GM21723 (cell line): Measurements from ENCODE around the gene CACNB3.
A peak's percentile ranks its signal among the peaks of the same experiment; 100 is the strongest.

Experiments used
- ATAC-seq: cut with Tn5 transposase; IDR thresholded peaks from one replicate; pipeline ENCODE4 v1.9.1; 2021; ENCODE audit warnings: mild to moderate bottlenecking, moderate library complexity; ENCODE audit not compliant: unreplicated experiment

Gene CACNB3

DNA sequence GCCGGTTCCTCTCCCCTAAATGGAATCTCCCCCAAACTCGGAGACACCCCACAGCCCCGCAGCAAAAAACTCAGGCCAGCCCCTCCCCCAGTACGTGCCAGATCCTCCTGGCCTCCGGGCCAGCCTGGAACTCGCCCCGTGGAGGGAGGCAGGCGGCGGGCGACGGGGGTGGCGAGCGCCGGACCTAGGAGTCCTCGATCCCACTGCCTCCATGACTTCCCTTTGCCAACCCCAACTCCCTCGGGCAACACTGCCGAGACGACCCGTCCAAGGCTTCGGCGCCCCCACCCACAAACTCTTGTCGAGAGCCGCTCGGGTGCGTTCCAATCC, 29.8 kb upstream of the CACNB3 start:
- no peak for ATAC-seq

GRCh38 chr12:48788854-48789775, 29.2 kb upstream of the CACNB3 start, which contains the start of gene ADCY6:
Gene ADCY6 (minus strand): TSS chr12:48789089. CDS start chr12:48783434, 5,655 bp downstream.
- ATAC-seq = no peak

DNA sequence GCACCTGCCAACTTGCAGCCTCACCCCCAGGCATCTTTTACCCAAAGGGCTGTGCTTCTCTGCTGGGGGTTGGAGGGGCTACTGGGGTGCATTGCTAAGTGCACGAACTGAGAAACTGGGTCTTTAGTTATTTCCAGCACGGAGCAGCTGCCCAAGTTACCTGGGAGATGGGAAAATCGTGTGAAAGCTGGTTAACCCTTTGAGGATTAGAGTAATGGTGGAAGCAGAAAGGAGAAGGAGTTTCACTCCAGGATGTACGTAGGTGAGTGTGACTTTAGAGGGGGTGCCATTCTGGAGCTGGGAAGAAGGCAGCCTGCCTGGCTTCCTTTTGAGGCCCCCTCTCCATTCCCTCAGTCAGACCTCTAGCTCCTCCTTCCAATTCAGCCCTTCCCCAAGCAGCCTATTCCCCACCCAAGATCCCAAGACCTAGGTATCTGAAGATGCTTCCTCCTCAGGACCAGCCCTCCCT, 28.4 kb upstream of the CACNB3 start:
- no peak for ATAC-seq

DNA sequence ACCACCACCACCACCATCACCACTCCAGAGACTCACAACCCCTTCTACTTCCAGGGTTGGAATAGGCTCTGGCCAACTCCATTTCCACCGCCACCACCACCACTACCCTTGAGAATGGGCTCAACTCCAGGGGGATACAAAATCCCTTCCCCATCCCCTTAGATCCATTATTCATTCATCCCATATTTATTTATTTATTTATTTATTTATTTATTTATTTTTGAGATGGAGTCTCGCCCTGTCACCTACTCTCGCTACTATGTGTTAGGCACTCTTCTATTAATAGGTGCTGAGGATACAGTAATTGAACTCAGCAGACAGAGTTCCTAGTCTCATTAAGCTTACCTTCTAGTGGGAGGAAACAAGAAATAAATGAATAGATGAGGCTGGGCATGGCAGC, 24.6 kb upstream of the CACNB3 start:
- no peak for ATAC-seq

GRCh38 chr12:48794870-48795269, 23.4 kb upstream of the CACNB3 start:
- no peak for ATAC-seq

DNA sequence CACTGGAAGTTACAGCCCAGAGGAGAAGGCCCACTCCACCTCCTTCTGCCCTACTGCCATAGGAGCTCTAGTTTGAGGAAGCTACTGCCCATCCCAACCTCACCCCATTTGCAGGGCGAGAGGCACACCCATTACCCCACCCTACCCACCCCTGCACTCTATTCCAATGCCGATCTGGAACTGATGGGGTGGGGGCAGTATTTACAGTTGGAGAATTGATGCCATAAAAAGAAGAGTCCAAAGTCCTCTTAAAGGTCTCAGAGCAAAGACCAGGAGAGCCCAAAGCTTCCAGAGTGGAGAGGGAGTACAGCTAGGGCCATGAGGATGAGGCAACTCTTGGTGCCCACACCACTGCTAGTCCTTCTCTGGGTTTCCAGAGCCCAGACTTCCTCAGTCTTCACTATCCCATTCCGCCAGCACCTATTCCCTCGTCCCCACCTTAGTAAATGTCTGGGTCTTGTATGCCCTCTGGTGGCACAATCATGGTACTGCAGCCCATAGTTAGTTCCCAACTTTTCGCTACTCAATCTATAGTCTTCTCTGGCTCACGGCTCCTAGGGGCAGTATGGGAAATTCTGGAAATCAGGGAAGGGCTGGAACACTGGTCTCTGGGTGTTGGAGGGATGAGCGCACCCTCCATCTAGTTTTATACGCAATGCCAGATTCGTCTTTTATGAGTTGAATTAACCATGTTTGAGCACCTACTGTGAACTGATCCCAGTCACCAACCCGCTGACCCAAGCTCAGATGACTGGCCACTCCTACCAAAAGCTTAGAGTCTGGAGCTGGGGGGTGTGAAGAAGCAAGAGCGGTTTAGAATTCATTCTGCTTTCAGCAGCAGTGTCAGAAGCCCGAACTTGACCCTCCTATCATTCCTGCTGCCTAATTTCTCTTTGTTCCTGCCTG, 22.5 kb upstream of the CACNB3 start:
- ATAC-seq = peak; percentile 62

DNA sequence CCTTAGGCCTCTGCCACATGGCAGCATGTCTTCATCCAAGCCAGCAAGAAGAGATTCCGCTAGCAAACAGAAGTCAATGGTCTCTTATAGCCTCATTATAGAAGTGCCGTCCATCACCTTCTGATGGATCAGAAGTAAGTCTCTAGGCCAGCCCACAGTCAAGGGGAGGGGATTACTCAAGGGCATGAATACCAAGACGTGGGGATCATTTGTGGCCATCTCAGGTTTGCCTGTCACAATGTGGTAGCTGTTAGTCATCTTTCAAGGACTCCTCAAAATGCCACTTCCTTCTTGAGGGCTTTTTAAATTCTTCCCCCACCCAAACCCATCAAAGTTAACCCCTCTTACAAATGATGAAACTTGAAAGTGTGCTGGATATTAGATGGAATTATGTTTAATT, 21.3 kb upstream of the CACNB3 start:
- ATAC-seq = no peak

DNA sequence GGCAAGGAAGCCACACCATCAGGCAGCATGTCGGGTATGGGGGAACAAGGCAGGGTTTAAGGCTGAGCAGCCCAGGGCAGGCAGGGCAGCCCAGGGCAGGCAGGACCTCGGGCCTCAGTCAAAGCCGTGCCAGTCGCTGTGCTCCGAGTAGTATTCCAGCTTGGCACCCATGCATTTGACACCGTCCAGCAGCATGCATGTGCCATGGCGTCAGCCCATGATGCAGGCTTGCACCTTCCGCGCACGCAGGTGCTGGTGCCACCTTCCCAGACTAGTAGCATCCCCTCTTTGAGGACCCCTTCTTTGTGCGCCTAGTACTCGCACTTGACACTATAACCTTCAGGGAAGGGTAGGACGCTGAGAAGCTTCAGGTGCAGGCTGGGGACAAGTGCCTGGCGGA, 17.8 kb upstream of the CACNB3 start:
- no peak for ATAC-seq

GRCh38 chr12:48800971-48801370, 17.3 kb upstream of the CACNB3 start:
- no peak for ATAC-seq

GRCh38 chr12:48803675-48804074, 14.6 kb upstream of the CACNB3 start:
- no peak for ATAC-seq

GRCh38 chr12:48807981-48808380, 10.3 kb upstream of the CACNB3 start:
- ATAC-seq = no peak

GRCh38 chr12:48810903-48811431, 7.3 kb upstream of the CACNB3 start:
- ATAC-seq = no peak

- no peak for ATAC-seq
These were observed 6.7 kb upstream of the CACNB3 start for GRCh38 chr12:48811437-48812090.

DNA sequence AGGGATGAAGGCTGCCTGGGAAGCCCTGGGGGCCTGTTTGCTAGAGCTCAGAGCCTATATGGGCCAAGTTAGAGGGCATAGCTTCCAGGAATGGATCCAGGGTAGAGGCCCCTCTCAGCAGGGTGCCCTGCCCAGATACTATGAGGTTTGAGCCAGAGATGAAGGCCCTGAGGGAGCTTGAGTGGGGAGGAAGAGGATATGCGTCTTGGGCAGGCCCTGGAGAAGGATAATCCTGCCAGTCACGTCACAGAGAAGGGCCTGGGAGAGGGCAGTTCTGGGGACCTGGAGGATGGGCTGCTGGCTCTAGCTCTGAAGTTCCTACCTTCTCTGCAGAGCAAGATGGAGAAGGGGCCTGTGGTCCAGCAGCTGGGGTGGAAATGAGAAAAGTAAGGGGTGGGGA, 5.9 kb upstream of the CACNB3 start:
- no peak for ATAC-seq

DNA sequence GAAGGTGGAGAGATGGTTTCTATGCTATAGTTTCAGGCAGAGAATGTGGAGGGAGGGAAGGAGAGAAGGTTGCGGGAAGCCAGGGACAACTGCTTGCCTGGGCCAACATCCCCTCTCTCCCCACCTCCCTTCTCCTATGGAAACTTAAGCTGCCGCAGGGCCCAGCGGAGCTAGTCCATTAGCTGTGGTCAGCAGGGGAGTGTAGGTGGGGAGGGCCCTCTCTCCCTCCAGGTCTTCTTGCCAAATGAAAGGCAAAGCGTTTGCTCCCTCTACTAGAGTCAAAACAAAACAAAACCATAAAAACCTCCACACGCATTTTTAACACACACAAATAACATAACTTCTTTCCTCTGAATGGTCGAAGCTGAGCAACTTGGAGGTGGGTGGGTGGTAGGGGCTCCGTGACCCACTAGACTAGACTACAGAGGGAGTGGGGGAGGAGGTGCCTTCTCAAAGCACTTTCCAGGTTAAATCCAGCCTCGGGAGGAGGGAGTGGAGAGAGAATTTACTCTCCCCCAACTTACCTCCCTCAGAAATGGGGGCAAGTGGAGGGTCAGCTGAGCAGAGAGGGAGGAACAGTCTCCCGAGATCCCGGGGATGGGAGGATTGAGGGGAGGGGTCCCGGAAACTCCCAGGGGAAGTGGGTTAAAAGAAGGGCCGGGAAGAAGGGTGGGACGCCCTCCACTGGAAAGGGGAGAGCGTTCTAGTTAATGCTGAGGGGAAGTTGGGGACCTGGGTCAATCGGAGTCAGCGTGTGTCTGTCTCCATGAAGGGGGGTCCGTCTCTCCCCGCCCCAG, 4.6 kb upstream of the CACNB3 start:
- no peak for ATAC-seq

DNA sequence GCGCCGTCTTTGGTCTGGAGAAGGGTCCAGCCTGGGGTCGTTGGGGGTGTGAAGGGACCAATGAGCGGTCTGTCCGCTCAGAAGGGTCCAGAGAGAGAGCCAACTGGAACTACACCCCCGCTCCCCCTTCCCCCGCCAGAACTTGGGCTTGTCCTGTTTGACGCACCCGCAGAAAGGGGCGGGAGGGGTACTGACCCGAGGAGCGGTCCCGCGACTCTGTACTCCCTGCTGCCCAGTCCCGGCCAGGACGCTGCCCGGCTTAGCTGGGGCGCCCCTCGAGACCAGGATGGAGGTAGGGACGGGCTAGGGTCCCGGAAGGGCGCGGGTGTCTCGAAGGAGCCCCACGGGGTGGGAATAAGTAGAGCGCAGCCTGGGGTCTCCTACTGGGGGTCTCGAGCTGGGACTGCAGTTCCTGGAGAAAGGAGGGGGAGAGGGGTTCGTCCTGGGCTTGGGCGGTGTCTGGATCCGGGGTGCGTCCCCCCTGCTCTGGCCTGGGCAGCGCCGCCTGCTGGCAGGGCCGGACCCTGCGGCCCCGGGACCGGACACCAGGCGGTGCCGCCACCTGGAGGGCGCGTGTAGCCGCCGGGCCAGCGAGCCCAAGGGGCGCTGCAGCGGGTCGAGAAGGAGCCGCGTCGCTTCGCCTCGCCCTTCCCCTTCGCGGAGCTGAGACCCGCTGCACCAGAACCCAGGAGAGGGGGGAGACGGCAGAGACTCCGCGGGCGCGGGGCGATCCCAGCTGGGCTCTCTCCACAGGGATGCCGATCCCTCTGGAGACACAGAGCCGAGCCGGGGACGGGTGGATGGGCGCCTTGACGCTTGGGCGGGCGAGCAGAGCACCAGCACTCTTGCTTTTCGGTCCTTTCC, 3.8 kb upstream of the CACNB3 start:
- ATAC-seq = peak; percentile 76

DNA sequence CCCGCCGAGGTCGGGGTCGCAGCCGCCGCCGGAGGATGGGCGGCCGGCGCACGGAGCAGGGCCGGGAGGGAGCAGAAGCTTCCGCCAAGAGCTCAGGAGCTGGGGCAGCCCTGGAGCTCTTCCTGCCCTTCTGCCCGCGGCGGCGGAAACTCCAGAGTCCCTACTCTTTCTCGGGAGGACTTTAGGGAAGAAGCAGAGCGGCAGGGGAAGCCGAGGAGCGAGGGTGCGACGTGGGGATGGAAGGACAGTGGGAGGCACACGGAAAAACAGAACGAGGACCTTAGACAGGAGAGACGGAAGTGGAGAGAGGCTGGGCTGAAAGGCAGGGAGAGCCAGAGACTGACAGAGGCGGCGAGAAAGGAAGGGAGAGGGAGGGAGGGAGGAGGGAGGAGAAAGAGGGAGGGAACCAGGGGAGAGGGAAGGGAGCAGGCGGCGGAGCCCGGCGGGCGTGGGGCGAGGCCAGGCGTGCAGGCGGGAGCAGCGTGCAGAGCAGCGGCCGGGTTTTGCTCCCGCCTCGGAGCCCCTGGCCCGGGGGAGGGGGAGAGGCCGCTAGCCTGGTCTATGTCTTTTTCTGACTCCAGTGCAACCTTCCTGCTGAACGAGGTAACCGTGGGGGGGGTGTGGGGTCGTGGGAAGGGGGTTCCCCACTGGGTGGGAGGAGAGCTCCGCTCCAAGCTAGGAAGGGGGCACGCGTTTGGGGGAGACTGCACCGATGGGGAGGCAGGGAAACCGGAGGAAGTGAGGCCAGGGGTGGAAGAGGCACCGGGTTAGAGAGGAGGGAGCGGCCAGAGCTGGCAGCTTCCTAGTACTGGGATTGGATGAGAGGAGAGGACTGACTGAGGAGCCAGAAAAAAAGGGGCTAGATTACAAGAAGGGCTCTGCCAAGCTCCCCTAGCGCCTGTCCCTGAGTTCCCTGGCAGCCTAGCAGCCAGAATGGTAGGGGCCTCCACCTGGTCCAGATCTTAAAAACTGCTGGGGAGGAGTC, 2.9 kb upstream of the CACNB3 start:
- peak; percentile 38 for ATAC-seq
